Skeletal muscle tissue (tissue), 4 donors: ENCODE data around the gene SPACA7. TPM values are rescaled to one million over a fixed set of nuclear protein-coding genes. Genes with fewer than 3 reads are reported as not detected.

Source experiments
- H3K27ac ChIP-seq: one replicate; pipeline ENCODE4 v1.7.0; 2013; ENCODE audit warnings: mild to moderate bottlenecking, low read depth, low read length, inconsistent platforms
- H3K27me3 ChIP-seq, 3 donors: one replicate each; pipeline ENCODE4 v1.7.0; 2013; ENCODE audit warnings: low read length in 3 of 3; ENCODE audit not compliant: control insufficient read depth in 3 of 3, insufficient read depth in 3 of 3
- H3K36me3 ChIP-seq, 3 donors: one replicate each; pipeline ENCODE4 v1.7.0; 2013; ENCODE audit warnings: low read length in 3 of 3; ENCODE audit not compliant: control insufficient read depth in 3 of 3, insufficient read depth in 3 of 3
- H3K4me1 ChIP-seq, 3 donors: one replicate each; pipeline ENCODE4 v1.7.0; 2013; ENCODE audit warnings: low read length in 3 of 3, mild to moderate bottlenecking in 3 of 3; ENCODE audit not compliant: control insufficient read depth in 3 of 3, insufficient read depth in 3 of 3
- H3K4me3 ChIP-seq, 3 donors: one replicate each; pipeline ENCODE4 v1.7.0; 2013; ENCODE audit warnings: low read length in 3 of 3
- H3K9ac ChIP-seq, 3 donors: one replicate each; pipeline ENCODE4 v1.7.0; 2013; ENCODE audit warnings: low read length in 3 of 3, mild to moderate bottlenecking in 3 of 3, moderate library complexity in 2 of 3, low read depth in 1 of 3
- H3K9me3 ChIP-seq, 3 donors: one replicate each; pipeline ENCODE4 v1.7.0; 2013; ENCODE audit warnings: low read length in 3 of 3; ENCODE audit not compliant: control insufficient read depth in 3 of 3
- total RNA-seq: library from RNA; depleted of rRNA; stranded (reverse); fragments of >200 nt; gene quantifications from one replicate; pipeline ENCODE4 v1.2.3, GENCODE V29; 2014
- donor health status: Osteomylitis.

SPACA7 gene
- total RNA-seq, 1 donor from 2014 or later = not detected

- Histone ChIP-seq H3K27me3 (peaks cover 0 to 7% (median 3%) of the 10 kb centered on the region in 3 donors), H3K27ac (no peak overlapping the region), H3K4me1 (no peaks in the 10 kb centered on the region), H3K9ac (no peak overlapping the region), H3K9me3 (peaks cover 0 to 9% (median 7%) of the 10 kb centered on the region in 3 donors), H3K4me3 (no peak overlapping the region), H3K36me3 (no peaks in the 10 kb centered on the region)
These were observed 58.9 kb downstream of the SPACA7 start for GRCh38 chr13:112434937-112435523.

GRCh38 chr13:112435973-112436372 is 59.8 kb downstream of the SPACA7 start:
- peaks cover 0 to 9% (median 7%) of the 10 kb centered on the region in 3 donors for H3K9me3 ChIP-seq
- no peak overlapping the region for H3K4me3 ChIP-seq
- H3K27me3 ChIP-seq = peaks cover 3 to 8% (median 8%) of the 10 kb centered on the region in 3 donors
- H3K27ac ChIP-seq = no peak overlapping the region
- H3K9ac ChIP-seq = no peak overlapping the region
- H3K4me1 ChIP-seq = no peaks in the 10 kb centered on the region
- H3K36me3 ChIP-seq = no peaks in the 10 kb centered on the region

- H3K27ac ChIP-seq = no peak overlapping the region
- H3K36me3 ChIP-seq = no peaks in the 10 kb centered on the region
- H3K4me3 ChIP-seq = no peak overlapping the region
- peaks cover 0 to 9% (median 7%) of the 10 kb centered on the region in 3 donors for H3K9me3 ChIP-seq
- no peak overlapping the region for H3K9ac ChIP-seq
- peaks cover 14 to 26% (median 20%) of the 10 kb centered on the region in 3 donors for H3K27me3 ChIP-seq
- no peaks in the 10 kb centered on the region for H3K4me1 ChIP-seq
These were observed 61.9 kb downstream of the SPACA7 start for GRCh38 chr13:112438094-112438493.

- no peak overlapping the region for H3K4me3 ChIP-seq
- H3K27me3 ChIP-seq = peaks cover 18 to 30% (median 24%) of the 10 kb centered on the region in 3 donors
- H3K9me3 ChIP-seq = peaks cover 0 to 9% (median 7%) of the 10 kb centered on the region in 3 donors
- H3K27ac ChIP-seq = no peak overlapping the region
- no peaks in the 10 kb centered on the region for H3K36me3 ChIP-seq
- no peak overlapping the region for H3K9ac ChIP-seq
- no peaks in the 10 kb centered on the region for H3K4me1 ChIP-seq
These were observed 62.4 kb downstream of the SPACA7 start for GRCh38 chr13:112438515-112438914.

DNA sequence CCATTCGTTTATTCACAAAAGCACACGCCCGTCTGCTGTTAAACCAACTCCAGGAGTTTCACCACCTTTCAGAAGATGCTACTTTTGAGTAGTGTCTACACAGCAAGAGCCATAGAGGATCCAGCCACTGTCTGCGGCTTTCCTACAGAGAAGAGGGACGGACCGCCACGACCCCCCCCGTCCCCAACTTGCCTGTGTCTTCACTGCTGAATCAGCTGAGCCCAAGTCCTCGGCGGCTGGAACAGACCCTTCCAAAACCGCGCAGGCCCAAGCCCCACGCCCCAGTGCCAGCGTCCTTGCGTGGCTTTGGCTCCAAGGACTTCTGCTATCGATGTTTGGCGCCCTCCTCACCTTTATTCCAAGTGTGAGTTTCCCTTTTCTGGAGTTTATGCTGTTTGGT is 65.1 kb downstream of the SPACA7 start:
- no peak overlapping the region for H3K9ac ChIP-seq
- no peaks in the 10 kb centered on the region for H3K36me3 ChIP-seq
- H3K9me3 ChIP-seq = peaks cover 0 to 7% (median 4%) of the 10 kb centered on the region in 3 donors
- H3K4me1 ChIP-seq = no peaks in the 10 kb centered on the region
- H3K27ac ChIP-seq = no peak overlapping the region
- H3K27me3 ChIP-seq = peaks cover 28 to 48% (median 44%) of the 10 kb centered on the region in 3 donors
- no peak overlapping the region for H3K4me3 ChIP-seq

DNA sequence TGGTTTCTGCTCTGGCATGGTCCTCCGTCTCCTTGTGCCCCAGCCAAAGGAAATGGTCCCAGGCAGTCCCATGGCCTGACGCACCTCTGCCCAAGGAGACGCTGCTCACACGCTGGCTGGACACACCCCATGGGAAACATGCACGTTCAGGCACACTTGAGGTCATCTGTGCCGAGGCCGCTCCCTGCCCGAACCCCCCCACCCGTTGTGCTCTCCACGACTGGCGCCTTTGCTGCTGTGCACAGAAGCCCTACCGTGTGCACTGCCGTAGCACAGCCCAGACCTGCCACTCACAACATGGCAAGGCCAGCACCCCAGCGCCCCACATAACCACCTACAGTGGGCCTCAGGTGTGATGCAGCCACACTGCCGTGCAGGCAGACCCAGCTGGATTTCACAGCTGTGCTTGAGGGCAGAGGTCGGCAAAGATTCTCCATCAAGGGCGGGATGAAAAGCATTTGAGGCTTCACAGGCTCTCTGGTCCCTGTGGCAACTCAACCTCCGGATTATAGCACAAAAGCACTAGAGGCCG is 65.7 kb downstream of the SPACA7 start:
- Histone ChIP-seq H3K36me3 (no peaks in the 10 kb centered on the region), H3K9ac (no peak overlapping the region), H3K27me3 (peaks cover 31 to 48% (median 44%) of the 10 kb centered on the region in 3 donors), H3K27ac (no peak overlapping the region), H3K9me3 (peaks cover 0 to 7% (median 4%) of the 10 kb centered on the region in 3 donors), H3K4me3 (no peak overlapping the region), H3K4me1 (no peaks in the 10 kb centered on the region)

DNA sequence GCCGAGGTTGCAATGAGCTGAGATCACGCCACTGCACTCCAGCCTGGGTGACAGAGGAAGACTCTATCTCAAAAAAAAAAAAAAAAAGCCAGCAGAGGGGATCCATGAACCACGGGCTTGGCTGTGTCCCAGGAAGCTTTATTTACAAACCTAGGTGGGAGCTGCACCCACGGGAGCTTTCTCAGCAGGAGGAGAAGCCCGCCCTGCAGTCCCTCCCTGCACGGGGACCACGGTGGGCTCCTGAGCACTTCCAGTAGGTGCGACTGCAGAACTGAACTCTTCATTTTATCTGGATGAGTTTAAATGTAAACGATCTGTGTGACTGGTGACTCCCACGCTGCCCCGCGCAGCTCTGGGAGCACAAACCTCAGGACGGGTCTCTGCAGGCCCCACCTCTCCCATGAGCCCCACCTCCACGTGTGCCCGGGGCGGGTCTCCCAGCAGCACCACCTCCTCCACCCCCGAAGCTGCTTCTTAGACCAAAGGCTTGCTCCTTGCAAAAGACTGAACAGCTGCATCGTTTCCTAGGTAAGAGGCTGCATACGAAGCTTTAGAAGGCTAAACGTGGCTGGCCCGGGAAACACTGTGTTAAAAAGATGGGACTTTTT is 66.4 kb downstream of the SPACA7 start:
- H3K4me3 ChIP-seq = no peak overlapping the region
- H3K36me3 ChIP-seq = no peaks in the 10 kb centered on the region
- no peaks in the 10 kb centered on the region for H3K4me1 ChIP-seq
- no peak overlapping the region for H3K27ac ChIP-seq
- peaks cover 31 to 50% (median 48%) of the 10 kb centered on the region in 3 donors for H3K27me3 ChIP-seq
- H3K9me3 ChIP-seq = peaks cover 0 to 7% (median 4%) of the 10 kb centered on the region in 3 donors
- no peak overlapping the region for H3K9ac ChIP-seq

DNA sequence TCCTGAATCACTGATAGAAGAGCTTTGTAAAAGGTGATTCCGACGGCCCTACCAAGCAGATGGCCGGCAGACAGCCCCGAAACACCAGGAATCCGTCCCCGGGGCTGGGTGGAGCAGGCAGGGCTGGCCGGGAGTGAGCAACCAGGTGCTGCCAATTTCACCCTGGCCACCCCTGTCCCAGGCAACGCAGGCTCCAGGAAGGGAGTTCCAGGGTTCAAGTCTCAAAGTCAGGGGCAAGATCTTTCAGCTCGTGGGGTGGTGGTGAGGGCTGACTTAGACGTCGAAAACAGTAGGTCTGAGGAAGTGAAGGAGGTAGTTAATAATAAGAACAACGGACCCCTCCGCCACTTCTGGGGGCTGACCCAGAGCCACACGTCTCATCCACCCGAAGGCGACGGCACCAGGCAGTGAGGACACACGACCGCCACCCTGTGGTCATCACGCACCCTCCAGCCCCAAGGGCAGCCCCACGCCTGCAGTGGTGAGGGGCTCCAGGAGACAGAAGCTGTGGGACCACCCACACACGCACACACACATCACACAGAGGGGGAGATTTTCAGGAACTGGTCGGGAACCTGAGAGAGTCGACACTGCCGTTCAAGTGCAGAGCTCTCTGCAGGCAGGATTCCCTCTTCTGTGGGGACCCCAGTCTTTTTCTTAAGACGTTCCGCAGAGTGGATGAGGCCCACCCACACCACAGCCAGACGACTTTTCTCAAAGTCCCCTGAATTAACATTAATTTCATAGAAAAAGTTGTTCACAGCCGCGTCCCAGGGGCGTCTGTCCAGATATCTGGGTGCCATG is 67.2 kb downstream of the SPACA7 start:
- peaks cover 0 to under 1% (median 0%) of the 10 kb centered on the region in 3 donors for H3K9me3 ChIP-seq
- H3K4me3 ChIP-seq = no peak overlapping the region
- no peak overlapping the region for H3K27ac ChIP-seq
- no peaks in the 10 kb centered on the region for H3K4me1 ChIP-seq
- no peaks in the 10 kb centered on the region for H3K36me3 ChIP-seq
- H3K27me3 ChIP-seq = peaks cover 31 to 52% (median 49%) of the 10 kb centered on the region in 3 donors
- H3K9ac ChIP-seq = no peak overlapping the region

- Histone ChIP-seq H3K4me1 (no peaks in the 10 kb centered on the region), H3K27me3 (peaks cover 31 to 58% (median 51%) of the 10 kb centered on the region in 3 donors), H3K4me3 (no peak overlapping the region), H3K27ac (no peak overlapping the region), H3K9ac (no peak overlapping the region), H3K36me3 (no peaks in the 10 kb centered on the region), H3K9me3 (no peaks in the 10 kb centered on the region)
These were observed 67.8 kb downstream of the SPACA7 start for GRCh38 chr13:112443995-112444311.
